Stromal cell of bone marrow (primary cell): ENCODE results near the gene OR9Q1.

Experiments
- DNase-seq: peaks from one replicate; pipeline ENCODE4 v3.0.0-alpha.2; 2012; ENCODE audit warnings: low read depth

Gene OR9Q1

DNA sequence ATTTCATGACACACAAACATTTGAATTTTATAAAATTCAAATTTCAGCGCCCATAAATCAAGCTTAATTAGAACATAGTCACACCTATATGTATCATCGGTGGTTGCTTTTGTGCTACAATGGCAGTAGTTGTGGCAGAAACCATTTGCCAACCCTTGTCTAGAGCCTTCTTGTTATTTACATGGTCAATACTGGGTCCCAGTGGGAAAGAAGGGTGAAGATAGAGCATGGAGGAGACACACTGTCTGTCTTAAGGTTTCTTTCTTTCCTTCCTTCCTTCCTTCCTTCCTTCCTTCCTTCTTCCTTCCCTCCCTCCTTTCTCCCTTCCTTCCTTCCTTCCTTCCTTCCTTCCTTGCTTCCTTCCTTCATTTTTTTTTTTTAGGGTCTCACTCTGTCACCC lies 10.8 kb downstream of the OR9Q1 start:
- no peak for DNase-seq

DNA sequence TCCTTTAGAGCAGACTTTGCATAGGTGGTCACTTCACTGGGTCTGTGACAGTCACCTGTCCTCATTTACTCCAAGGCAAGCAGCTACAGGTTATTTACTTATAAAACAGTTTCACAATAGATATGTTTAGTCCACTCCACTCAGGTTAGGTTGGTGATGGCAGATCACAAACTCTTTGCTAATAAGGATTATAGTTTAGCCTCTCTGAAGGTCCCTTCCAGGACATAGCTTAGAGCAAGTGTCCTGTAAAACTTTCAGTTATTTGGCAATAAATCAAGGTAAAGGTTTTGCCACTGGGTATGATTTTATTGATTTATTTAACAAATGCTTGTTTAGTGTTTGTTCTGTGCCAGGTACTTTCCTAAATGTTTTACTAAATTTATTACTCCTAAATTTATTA lies 15.9 kb downstream of the OR9Q1 start:
- no peak for DNase-seq

DNA sequence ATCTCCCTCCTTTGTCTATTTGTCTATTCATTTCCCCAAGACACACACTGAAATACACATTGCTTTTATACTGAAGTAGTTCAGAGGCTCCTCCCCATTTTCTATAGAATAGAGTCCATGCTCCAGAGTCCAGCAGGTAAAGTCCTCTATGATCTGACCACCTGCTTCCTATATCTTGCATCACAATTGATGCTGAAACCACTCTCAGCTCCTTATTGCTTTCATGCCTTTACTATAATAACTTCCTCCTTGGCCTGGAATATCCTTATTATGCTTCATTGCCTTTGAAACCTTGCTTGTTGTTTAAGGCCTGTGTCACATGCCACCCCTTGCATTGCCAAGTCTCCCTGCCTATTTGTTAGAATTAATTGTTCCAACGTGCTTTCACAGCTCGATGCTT lies 19.7 kb downstream of the OR9Q1 start:
- DNase-seq, result no peak

DNA sequence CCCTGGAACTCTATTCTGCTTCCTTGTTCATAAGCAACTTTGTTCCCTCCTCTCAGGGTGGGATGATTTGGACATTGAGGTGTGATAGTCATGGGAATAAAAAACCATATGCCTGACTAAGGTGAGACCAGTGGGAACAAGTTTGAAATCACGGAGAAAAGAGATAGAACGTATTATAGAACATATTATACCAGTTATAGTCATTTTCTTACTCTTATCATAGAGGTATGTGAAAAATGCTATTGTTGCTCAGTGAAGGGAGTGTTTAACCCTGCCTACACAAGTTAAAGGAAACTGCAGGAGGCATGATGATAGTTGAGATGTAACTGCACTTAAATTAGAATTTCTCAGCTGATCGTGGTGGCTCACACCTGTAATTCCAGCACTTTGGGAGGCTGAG lies 22.6 kb downstream of the OR9Q1 start:
- DNase-seq, result no peak

DNA sequence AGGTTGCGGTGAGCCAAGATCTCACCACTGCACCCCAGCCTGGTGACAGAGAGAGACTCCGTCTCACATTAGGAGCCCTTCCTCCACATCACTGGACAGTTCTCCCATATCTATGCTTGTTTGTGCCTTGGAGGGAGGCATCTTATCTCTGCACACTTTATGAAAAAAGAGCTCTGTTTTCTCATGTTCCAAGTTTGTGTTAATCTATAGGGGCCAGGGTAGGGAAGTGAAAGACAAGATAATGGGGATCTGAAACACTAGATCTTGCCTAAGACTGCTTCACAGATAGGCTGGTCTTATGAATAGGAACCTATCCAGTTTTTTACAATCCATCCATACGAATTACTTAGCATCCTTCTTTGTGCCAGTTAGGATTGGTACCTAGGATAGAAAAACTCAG lies 24.1 kb downstream of the OR9Q1 start:
- DNase-seq, result no peak

DNA sequence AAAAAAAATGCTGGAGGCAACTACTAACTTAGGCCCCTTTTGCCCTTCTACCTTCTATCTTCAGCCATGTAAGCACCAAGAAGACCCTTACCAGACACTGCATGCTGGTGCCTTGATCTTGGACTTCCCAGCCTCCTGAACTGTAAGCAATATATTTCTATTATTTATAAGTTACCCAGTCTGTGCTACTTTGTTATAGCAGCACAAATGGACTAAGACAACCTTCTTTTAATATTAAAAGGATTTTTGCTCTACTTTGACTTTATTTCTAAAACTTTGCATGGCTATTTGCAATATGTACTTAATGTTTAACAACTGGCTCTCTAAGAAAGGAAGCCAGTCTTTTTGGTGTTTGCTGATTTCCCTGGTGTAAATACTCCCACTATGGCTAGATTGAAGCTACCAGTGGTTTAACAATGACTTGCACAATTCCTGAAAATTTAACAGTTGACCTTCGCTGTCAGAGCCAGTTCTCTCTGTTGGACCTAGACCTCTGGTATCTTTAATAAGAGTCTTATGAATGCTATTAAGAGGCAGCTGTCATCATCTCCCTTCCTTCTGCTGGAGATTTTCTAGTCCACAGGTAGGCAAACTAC lies 32.2 kb downstream of the OR9Q1 start:
- DNase-seq, result no peak

DNA sequence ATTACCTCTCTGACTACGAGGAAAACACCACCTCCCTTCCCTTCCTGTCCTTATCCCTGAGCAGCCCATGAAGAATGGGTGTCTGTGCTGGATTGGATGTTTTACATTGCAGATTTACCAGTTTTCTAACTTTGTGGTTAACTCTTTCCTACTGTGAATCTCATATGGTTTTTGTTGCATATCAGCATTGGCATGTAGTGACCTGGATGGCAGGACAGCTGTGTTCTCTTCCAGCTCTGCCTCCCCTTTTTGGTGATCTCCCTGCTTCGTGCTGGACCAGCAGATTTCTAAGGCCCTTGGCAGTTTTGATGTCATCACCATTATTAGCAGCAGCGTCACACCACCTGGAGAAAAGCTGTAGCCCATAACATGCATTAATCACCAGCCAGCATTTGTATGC lies 33.8 kb downstream of the OR9Q1 start:
- DNase-seq, result no peak

DNA sequence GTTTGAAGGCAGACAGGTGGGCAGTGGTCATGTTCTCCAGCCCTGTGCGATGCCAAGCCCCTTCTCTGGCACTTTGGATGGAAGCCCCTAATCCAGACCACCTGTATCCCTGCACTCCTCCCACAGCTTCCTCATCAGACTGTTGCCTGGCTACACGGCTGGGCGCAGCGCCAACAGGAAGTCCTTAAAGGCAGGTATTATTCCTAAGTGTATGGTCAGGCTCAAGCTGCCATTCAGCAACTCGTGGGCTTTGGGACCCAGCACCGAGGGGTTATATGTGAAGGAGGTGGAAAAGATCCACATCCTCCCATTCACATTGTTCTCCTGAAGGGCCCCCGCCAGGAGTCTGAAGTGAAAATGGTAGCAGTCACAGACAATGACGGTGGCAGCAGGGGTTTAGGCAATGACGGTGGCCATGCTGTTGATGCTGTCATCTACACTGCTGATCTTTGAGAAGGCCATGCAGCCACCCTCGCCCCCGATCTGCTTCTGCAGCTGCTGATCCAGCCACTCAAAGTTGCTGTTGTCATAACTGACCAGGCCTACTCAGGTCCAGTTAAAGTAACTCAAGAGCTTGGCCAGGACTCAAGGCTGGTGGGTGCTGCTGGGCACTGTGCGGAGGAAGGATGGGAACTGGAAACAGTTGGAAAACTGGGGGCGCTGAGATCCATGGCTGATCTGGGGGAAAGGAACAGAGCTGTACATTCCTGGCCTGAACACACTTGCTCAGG lies 34.8 kb downstream of the OR9Q1 start:
- DNase-seq, result no peak

DNA sequence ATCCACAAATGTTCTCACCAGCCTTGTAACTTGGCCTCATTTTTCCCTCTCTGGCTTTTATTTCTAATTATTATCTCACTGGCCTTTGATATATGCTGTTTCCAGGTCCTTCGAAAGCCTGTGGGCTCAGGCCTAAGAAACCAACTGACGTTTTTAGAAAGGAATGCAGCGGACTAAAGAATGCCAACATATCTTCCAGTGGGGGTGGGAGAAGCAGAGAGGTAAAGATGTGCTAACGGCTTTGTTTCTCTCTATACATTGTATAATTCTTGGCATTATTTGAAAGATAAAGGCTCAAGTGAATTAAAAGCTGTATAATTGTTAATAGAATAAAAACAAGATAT lies 35.3 kb downstream of the OR9Q1 start:
- DNase-seq, result peak; percentile 15

DNA sequence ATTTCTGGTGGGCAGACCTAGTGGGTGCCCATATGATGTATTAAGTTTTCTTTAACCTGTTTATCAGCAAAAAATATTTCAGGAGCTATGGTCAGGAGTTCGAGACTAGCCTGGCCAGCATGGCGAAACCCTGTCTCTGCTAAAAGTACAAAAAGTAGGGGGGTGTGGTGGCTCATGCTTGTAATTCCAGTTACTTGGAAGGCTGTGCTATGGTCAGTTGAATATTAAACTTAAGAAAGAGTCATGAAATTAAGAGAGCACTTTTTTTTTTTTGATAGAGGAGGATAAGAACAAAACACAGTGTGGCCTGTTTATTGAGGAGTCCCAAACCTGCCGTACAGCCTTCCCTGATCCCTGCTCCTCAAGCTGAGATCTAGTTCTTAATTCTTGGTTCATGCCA lies 36.9 kb downstream of the OR9Q1 start:
- DNase-seq, result no peak

DNA sequence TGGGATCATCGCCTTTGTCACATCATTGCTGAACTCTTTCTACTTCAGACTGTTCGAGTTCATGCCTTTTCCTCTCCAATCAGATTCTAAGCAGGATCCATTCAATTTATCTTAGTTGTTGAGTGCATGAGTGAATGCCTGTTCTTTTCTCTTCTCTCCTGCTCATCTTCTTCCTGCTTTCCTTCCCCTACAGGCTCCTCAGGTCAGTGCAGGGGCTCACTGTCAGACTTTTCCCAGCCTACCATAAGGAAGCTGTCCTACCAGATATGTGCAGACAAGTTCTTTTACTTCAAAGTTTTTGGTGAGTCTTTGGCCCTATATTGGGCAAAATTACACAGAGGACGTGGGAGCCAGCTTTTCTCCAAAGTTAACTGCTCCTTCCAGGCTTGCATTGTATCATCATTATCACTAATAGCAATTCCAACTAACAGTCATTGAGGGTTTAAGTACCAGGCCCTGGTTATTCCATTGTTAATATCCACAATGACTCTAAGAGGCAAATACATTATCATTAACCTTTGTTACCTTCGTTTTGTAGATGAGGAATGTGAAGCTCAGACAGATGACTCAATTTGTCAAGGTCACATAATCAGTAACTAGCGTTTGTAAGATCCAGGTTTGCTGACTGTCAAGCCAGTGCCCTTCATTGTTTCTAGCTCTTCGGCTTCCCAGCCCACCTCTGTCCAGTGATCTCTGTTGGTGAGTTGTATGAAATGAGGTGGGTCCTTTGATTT lies 37.4 kb downstream of the OR9Q1 start:
- DNase-seq, result no peak

DNA sequence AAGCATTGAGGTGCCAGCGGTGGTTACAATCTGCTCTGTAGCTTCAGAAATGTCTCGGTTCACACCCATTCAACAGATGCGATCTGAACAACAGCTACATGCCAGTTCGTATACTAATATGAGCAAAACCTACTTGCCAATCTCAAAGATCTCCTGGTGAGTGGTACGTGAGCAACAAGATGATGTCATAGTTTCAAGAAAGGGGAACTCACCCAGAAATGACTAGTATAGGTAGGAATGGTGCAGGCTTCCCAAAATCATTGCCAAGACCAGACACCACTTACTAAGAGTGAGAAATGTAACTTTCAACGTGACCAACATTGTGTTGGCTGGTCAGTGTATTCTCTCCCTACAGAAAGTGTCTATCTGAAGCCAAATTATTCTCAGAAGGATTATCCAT lies 38.1 kb downstream of the OR9Q1 start:
- peak; percentile 54 for DNase-seq

DNA sequence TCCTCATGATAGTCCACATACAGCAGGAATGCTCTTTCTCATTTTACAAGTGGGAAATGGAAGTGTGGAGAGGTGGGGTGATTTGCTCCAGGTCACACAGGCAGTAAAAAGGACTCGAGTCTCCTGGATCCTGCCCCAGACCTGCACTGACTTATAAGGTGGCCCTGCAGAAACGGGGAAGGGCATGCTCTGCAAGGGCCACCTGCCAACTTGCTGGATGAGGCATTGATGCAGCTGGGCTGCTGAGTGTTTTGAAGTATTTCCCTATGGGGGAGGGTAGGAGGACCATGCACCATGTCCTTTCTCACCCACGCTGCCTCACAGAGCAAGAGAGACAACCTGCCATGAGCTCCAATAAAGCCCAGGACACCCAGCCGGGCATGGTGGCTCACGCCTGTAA lies 44.0 kb downstream of the OR9Q1 start:
- DNase-seq, result no peak

DNA sequence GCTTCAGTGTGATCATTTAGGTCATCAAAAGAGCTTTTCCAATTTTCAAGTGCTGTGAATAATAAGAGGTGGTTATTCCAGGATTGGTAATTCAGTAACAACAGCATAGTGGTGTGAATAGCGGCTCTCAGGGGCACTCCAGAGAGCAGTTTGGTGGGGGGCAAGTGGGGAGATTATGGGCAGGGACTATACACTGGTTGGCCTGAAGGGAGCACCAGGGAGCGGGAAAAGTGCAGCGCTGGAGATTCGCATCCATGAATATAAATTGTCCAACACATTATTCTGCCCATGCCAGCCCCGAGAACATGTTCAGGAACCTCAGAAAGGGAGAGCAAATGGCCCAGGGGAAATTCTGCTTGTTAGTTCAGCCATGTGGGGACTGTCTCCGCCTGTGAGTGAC lies 45.0 kb downstream of the OR9Q1 start:
- DNase-seq, result no peak

DNA sequence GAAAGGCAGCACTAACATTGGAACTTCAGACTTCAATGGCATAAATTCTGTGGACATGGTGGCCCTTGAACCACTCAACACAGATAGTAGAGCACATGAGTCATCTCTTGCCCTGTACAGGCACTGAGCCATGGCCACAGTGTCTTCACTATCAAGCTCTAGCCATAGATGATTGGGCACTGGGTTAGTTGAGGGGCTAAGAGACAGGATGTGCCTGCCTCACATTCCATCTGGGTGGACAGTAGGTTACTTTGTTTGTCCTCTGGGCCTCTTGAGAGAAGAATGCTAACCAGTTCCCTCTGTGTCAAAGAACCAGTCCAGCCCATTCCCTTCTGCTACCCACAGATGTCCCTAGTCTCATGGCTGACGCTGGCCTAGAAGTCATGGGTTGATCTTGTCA lies 46.9 kb downstream of the OR9Q1 start:
- DNase-seq, result no peak

DNA sequence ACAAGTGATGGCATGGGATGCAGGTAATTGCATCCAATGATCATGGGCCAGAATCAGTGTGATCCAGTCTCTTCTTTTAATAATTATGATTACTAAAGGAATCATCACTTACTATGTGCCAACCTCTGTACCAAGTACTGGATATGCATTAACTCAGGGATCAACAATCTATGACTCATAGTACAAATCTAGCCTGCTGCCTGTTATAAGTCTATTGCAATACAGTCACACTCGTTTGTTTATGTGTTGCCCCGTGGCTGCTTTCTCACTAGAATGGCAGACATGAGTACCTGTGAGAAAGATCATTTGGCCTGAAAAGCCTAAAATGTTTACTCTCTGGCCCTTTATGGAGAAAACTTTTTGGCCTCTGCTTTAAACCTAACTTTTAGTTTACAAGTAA lies 52.1 kb downstream of the OR9Q1 start:
- no peak for DNase-seq

DNA sequence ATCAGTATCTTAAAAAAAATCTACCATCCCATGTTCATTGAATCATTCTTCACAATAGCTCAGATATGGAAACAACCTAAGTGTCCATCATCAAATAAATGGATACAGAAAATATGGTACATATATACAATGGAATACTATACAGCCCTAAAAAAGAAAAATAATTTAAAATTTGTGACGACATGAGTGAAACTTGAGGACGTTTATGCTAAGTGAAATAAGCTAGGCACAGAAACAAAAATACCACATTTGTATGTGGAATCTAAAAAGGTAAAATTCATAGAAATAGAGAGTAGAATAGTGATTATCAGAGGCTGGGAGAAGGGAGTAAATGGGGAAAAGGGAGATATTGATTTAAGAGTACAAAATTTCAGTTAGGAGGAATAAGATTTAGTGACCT lies 62.8 kb downstream of the OR9Q1 start:
- no peak for DNase-seq

DNA sequence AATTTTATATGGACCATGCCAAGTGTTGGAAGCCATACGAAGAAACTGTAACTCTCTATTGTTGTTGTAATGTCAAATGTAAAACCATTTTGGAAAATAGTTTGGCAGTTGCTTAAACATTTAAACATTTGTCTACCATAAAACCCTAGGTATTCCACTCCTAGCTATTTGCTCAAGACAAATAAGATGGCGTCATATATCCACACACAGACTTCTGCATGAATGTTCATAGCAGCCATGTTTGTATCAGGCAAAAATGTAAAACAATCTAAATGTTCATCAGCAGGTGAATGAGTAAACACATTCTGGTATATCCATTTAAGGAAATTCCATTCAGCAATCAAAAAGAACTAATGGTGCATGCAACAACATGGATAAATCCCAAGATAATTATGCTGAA lies 73.8 kb downstream of the OR9Q1 start:
- no peak for DNase-seq

DNA sequence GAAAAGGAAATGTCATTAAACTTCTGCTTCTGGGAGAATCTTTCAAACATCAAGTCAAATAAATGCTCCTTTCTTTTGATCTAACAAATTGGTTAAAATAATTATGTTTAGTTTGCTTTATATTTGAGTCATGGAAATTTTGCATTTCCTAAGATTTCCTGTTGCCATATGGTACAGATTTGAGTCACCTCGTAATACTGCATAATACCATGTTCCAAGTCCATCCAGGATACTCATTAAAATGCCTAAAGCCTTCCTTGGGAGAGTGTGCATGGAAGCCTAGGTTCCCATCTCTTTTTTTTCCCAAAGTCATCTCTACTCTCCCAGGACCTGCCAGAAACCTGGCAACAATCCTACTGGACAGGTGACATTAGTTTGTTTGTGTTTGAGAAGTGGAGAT lies 97.4 kb downstream of the OR9Q1 start:
- DNase-seq, result no peak

DNA sequence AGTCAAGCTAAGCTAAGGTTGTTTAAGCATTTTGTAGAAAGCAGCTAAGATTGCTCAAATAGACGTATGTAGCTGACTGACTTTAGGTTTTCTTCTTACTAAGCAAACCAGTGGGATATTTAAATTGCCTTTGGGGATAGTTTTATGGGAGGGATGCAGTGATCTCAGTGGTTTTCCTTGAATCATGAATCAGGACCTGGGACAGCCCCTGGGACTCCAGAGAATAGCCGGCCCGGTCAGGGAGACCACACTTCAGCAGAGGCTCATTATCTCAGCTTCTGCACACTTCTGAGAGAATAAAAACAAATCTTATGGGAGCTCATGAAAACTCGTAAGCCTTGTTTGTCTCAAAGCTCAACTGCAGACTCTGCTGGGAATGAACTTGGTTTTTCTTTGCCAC lies 101.8 kb downstream of the OR9Q1 start, which contains the start of gene OR9I1:
Gene OR9I1, minus strand, starts transcription at position 62 of the 400 bp plus-strand sequence. CDS start 6,086 bp downstream, outside the sequence.
- DNase-seq, result no peak

DNA sequence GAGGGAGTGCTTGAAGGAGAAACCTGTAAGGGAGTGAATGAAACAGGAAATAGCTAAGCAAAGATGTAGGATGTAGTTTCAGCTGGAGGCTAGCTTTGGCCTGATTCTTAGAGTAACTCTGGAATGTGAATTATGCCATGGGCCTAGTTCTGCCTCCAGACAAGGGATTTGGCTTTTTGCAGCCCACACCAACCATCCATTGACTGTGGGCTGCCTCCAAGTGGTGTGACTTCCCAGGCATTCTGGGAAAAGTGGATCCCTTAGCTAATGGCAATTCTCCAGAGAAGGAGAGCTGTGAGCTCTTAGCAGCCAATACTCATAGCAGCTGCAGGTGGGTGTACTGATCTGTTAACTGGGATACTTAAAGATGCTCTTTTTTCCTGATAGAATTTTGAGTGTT lies 103.7 kb downstream of the OR9Q1 start:
- DNase-seq, result no peak

DNA sequence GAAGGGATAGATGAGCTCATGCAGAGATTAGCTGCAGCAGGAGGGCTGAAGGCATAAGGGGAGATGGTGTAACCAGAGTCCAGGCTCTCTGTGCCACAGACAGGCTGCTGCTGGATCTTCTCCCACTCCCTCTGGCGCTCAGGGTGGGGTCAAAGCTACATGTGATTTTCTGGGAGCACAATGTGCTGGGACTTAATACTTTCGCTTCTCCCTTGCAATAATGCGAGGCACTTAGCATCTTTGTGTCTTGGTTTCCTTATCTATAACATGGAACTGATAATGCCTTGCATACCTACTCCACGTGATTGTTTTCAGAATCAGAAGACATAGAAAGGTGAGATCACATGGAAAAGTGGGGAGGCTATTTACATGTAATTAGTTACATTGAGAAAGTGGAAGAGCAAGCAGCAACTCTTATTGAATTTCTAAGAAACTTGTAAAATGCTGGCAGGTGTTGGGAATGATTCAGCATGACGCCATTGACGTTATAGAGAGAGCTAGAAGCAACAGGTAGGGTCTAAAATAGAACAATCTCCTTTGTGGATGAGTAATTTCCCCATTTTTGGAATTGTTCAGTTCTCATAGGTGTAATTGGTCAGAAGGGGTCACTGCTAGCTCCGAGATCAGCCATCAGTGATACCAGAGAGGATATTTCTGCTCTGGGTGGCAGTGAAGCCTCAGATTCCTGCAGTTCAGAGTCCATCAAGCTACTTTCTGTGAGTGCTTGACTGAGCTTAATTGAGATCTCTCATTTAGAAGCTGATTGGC lies 109.8 kb downstream of the OR9Q1 start:
- no peak for DNase-seq

DNA sequence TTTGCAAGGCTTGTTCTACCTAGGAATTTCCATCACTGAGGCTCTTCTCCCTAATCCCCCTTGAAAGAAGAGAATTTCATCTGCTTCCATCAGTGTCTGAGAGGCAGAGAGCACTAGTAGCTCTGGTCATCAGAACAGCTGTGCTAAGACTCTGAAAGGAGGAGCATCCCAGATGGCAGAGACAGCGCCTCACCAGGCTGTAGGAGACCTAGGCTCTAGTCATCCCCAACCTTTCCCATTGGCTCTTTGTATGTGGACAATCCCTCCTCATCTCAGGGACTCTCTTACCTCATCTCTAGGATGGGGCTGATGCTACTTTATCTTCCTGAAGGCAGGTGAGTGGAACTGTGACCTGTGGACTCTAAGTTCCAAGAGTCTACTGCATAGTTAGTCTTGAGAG lies 110.5 kb downstream of the OR9Q1 start:
- no peak for DNase-seq
